K562 (cell line): ENCODE results near the gene DDR1. TPM values are rescaled to one million over a fixed set of nuclear protein-coding genes. Genes with fewer than 3 reads are reported as not detected.

Source experiments
- CREM ChIP-seq: IDR thresholded peaks from 2 replicates; pipeline ENCODE4 v1.6.1; 2014; ENCODE audit warnings: antibody characterized with exemption, low read depth
- CTBP1 ChIP-seq: fragments of 450-650 bp; IDR thresholded peaks from 2 replicates; pipeline ENCODE4 v1.6.1; 2016; ENCODE audit warnings: borderline replicate concordance
- E2F3 ChIP-seq: fragments of 250-450 bp; sonication (Bioruptor Pico); IDR thresholded peaks from 2 replicates; pipeline ENCODE4 v1.4.0; 2020; ENCODE audit warnings: mild to moderate bottlenecking
- E2F8 ChIP-seq: fragments of 450-650 bp; IDR thresholded peaks from 2 replicates; pipeline ENCODE4 v1.7.1; 2018; ENCODE audit warnings: mild to moderate bottlenecking, low read depth; ENCODE audit not compliant: partially characterized antibody
- EGR1 ChIP-seq: fragments of 450-650 bp; conservative IDR thresholded peaks from 2 replicates; pipeline ENCODE4 v1.6.1; 2017; ENCODE audit warnings: mild to moderate bottlenecking
- ELF2 ChIP-seq: fragments of 250-450 bp; sonication (Bioruptor Pico); IDR thresholded peaks from 2 replicates; pipeline ENCODE4 v1.5.0; 2021; ENCODE audit warnings: mild to moderate bottlenecking
- ETV5 ChIP-seq: sonication (generic); formaldehyde crosslinking; IDR thresholded peaks from 2 replicates; pipeline ENCODE4 v1.4.0; 2020; ENCODE audit warnings: low read depth, mild to moderate bottlenecking, missing genetic modification reagents
- FOXO4 ChIP-seq: fragments of 450-650 bp; formaldehyde crosslinking; IDR thresholded peaks from 2 replicates; pipeline ENCODE4 v1.4.0; 2020; ENCODE audit warnings: mild to moderate bottlenecking, moderate library complexity
- GTF2F1 ChIP-seq: IDR thresholded peaks from 2 replicates; pipeline ENCODE4 v1.6.1; 2011; ENCODE audit warnings: low read depth, low read length, improper control_type of control experiment
- HDGF ChIP-seq: fragments of 450-650 bp; IDR thresholded peaks from 2 replicates; pipeline ENCODE4 v1.6.1; 2016
- ID3 ChIP-seq, 2 experiments: fragments of 250-450 bp in 1 of 2; fragments of 450-650 bp in 1 of 2; sonication (Bioruptor Pico) in 1 of 2; IDR thresholded peaks; 2 replicates each; pipeline versions ENCODE4 v1.6.1 to v1.8.0; 2016 to 2021; ENCODE audit warnings: mild to moderate bottlenecking in 2 of 2, moderate library complexity in 2 of 2, missing compliant biosample characterization in 1 of 2, missing genetic modification characterization in 1 of 2
- KDM1A ChIP-seq, 2 experiments: fragments of 450-650 bp; IDR thresholded peaks; 2 replicates each; pipeline ENCODE4 v1.6.1; 2016; ENCODE audit warnings: mild to moderate bottlenecking in 2 of 2
- RBM39 ChIP-seq: fragments of 200-400 bp; formaldehyde crosslinking; optimal IDR thresholded peaks from 2 replicates; pipeline ENCODE3; 2018; ENCODE audit warnings: low read depth, low read length
- SMC3 ChIP-seq: conservative IDR thresholded peaks from 2 replicates; pipeline ENCODE4 v1.6.1; 2011; ENCODE audit warnings: low read depth, low read length, improper control_type of control experiment; ENCODE audit not compliant: insufficient read depth
- ZBED1 ChIP-seq: IDR thresholded peaks from 2 replicates; pipeline ENCODE4 v1.6.1; 2014
- ZBTB7A ChIP-seq: IDR thresholded peaks from 2 replicates; pipeline ENCODE4 v1.6.1; 2011; ENCODE audit warnings: low read depth, mild to moderate bottlenecking, low read length, moderate library complexity, borderline replicate concordance; ENCODE audit not compliant: control insufficient read depth
- ZMIZ1 ChIP-seq, 2 experiments: fragments of 150-350 bp in 1 of 2; IDR thresholded peaks; 2 replicates each; pipeline ENCODE4 v1.6.1; 2012 to 2016; ENCODE audit warnings: low read depth in 2 of 2, low read length in 2 of 2, mild to moderate bottlenecking in 1 of 2, moderate library complexity in 1 of 2
- ZNF436 ChIP-seq: fragments of 250-450, 450-650 bp; sonication (Bioruptor Pico); formaldehyde crosslinking; IDR thresholded peaks from 2 replicates; pipeline ENCODE4 v1.7.0; 2020; ENCODE audit warnings: mild to moderate bottlenecking
- polyA plus RNA-seq, 8 experiments: library from polyadenylated mRNA; depleted of rRNA in 4 of 8; stranded (reverse) in 5 of 8; unstranded in 3 of 8; fragments of >200 nt; fragmentation: Nextera tagmentation in 2 of 8; fragmentation: Illumina TruSeq in 1 of 8; extraction: Ambion mirVana in 2 of 8; extraction: Trizol in 1 of 8; gene quantifications; 2 replicates each; pipeline versions ENCODE4 v1.2.1 to v1.2.3, GENCODE V29; 2011 to 2014; ENCODE audit warnings: inconsistent platforms in 1 of 8, missing spikeins in 1 of 8
- total RNA-seq, 7 experiments: library from RNA; depleted of rRNA in 6 of 7; stranded (reverse); fragments of >200 nt in 6 of 7; fragmentation: Illumina TruSeq in 2 of 7; extraction: Trizol in 2 of 7; gene quantifications; 2 replicates each; pipeline versions ENCODE4 v1.2.1 to v1.2.3, GENCODE V29; 2011 to 2021; ENCODE audit warnings: low replicate concordance in 1 of 7

The DDR1 gene
- total and polyA plus RNA-seq, 9 of the 15 experiments (the other 6 are each of a cell fraction or from before 2014, with no cell fraction given), result 1.4 to 44.6 (median 12.2) TPM

- no peak for TF ChIP-seq ID3 (CRISPR knock-in tag; IDR thresholded peaks at IDR 0.05)
- peak; percentile 39; the same call in 1 of the 2 replicates for TF ChIP-seq ID3 (tag; IDR thresholded peaks at IDR 0.05)
- peak; percentile 98 to 99 for TF ChIP-seq KDM1A (IDR thresholded peaks at IDR 0.05)
- peak; percentile 35; the same call in 1 of the 2 replicates for TF ChIP-seq CREM
- no peak for TF ChIP-seq ZMIZ1 (IDR thresholded peaks at IDR 0.05; ENCODE audit: low read depth in 2 of 2, low read length in 2 of 2)
- TF ChIP-seq SMC3, result peak; percentile 40; the same call in 1 of the 2 replicates
- no peak for TF ChIP-seq HDGF
- no peak for TF ChIP-seq ZNF436 (CRISPR knock-in tag)
- no peak for TF ChIP-seq E2F8
- no peak for TF ChIP-seq ELF2
- no peak for TF ChIP-seq RBM39
- peak; percentile 93 for TF ChIP-seq CTBP1
- TF ChIP-seq ETV5 (CRISPR knock-in tag), result 0 out of 2 replicates have a peak, but pooled peaks have one; percentile 20
- TF ChIP-seq EGR1, result no peak
- no peak for TF ChIP-seq ZBTB7A
- no peak for TF ChIP-seq E2F3 (CRISPR knock-in tag)
- TF ChIP-seq ZBED1, result no peak
- no peak for TF ChIP-seq FOXO4 (CRISPR knock-in tag)
- TF ChIP-seq GTF2F1, result no peak
Observed at GRCh38 chr6:30942338-30943060, 58.2 kb downstream of the DDR1 start (continued).
